ENCODE data around the gene MED31. TPM values are rescaled to one million over a fixed set of nuclear protein-coding genes. Genes with fewer than 3 reads are reported as not detected.

The MED31 gene
- polyA plus RNA-seq, 1 donor from 2014 or later, result 27.3 TPM

GRCh38 chr17:6603744-6604325, 47.6 kb downstream of the MED31 start:
- no peaks in the 10 kb centered on the region for H3K79me2 ChIP-seq (replicated peaks; ENCODE audit: insufficient read depth, low read length)
- no peaks in the 10 kb centered on the region for H4K20me1 ChIP-seq (ENCODE audit: insufficient read depth)
- H3K4me3 ChIP-seq (ENCODE audit: low read length), result no peak overlapping the region
- TF ChIP-seq EZH2 (IDR thresholded peaks at IDR 0.05; ENCODE audit: borderline replicate concordance, insufficient read depth, low read length, poor library complexity, severe bottlenecking) (no peak), EP300 (conservative IDR thresholded peaks at IDR 0.05; ENCODE audit: poor library complexity, severe bottlenecking) (no peak), POLR2AphosphoS5 (IDR thresholded peaks at IDR 0.05) (no peak), SMC3 (conservative IDR thresholded peaks at IDR 0.05; ENCODE audit: poor library complexity) (no peak), MXI1 (conservative IDR thresholded peaks at IDR 0.05; ENCODE audit: poor library complexity, severe bottlenecking) (no peak), RAD21 (conservative IDR thresholded peaks at IDR 0.05) (no peak), TAF1 (IDR thresholded peaks at IDR 0.05; ENCODE audit: low read depth) (no peak)
- TF ChIP-seq, protein P1, sequence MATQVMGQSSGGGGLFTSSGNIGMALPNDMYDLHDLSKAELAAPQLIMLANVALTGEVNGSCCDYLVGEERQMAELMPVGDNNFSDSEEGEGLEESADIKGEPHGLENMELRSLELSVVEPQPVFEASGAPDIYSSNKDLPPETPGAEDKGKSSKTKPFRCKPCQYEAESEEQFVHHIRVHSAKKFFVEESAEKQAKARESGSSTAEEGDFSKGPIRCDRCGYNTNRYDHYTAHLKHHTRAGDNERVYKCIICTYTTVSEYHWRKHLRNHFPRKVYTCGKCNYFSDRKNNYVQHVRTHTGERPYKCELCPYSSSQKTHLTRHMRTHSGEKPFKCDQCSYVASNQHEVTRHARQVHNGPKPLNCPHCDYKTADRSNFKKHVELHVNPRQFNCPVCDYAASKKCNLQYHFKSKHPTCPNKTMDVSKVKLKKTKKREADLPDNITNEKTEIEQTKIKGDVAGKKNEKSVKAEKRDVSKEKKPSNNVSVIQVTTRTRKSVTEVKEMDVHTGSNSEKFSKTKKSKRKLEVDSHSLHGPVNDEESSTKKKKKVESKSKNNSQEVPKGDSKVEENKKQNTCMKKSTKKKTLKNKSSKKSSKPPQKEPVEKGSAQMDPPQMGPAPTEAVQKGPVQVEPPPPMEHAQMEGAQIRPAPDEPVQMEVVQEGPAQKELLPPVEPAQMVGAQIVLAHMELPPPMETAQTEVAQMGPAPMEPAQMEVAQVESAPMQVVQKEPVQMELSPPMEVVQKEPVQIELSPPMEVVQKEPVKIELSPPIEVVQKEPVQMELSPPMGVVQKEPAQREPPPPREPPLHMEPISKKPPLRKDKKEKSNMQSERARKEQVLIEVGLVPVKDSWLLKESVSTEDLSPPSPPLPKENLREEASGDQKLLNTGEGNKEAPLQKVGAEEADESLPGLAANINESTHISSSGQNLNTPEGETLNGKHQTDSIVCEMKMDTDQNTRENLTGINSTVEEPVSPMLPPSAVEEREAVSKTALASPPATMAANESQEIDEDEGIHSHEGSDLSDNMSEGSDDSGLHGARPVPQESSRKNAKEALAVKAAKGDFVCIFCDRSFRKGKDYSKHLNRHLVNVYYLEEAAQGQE (IDR thresholded peaks at IDR 0.05; ENCODE audit: borderline replicate concordance), result no peak
- TF ChIP-seq, protein P2, sequence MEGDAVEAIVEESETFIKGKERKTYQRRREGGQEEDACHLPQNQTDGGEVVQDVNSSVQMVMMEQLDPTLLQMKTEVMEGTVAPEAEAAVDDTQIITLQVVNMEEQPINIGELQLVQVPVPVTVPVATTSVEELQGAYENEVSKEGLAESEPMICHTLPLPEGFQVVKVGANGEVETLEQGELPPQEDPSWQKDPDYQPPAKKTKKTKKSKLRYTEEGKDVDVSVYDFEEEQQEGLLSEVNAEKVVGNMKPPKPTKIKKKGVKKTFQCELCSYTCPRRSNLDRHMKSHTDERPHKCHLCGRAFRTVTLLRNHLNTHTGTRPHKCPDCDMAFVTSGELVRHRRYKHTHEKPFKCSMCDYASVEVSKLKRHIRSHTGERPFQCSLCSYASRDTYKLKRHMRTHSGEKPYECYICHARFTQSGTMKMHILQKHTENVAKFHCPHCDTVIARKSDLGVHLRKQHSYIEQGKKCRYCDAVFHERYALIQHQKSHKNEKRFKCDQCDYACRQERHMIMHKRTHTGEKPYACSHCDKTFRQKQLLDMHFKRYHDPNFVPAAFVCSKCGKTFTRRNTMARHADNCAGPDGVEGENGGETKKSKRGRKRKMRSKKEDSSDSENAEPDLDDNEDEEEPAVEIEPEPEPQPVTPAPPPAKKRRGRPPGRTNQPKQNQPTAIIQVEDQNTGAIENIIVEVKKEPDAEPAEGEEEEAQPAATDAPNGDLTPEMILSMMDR (IDR thresholded peaks at IDR 0.05; ENCODE audit: poor library complexity, severe bottlenecking), result no peak
- H3K27me3 ChIP-seq (ENCODE audit: insufficient read depth, low read depth, low read length), result no peaks in the 10 kb centered on the region
- no peaks in the 10 kb centered on the region for H3K9me2 ChIP-seq (ENCODE audit: insufficient read depth, low read length)
- no peak overlapping the region for H2AFZ ChIP-seq (ENCODE audit: low read depth, low read length)
- H3K9me3 ChIP-seq (ENCODE audit: low read length), result no peaks in the 10 kb centered on the region
- no peak overlapping the region for H3K4me2 ChIP-seq (ENCODE audit: low read length)
- no peak overlapping the region for H3K9ac ChIP-seq (ENCODE audit: low read length)
- no peak overlapping the region for H3K27ac ChIP-seq (ENCODE audit: low read length)
- no peaks in the 10 kb centered on the region for H3F3A ChIP-seq (ENCODE audit: insufficient read depth, low read length, poor library complexity, severe bottlenecking)
- peaks cover 11% of the 10 kb centered on the region for H3K36me3 ChIP-seq (ENCODE audit: insufficient read depth, low read length)

DNA sequence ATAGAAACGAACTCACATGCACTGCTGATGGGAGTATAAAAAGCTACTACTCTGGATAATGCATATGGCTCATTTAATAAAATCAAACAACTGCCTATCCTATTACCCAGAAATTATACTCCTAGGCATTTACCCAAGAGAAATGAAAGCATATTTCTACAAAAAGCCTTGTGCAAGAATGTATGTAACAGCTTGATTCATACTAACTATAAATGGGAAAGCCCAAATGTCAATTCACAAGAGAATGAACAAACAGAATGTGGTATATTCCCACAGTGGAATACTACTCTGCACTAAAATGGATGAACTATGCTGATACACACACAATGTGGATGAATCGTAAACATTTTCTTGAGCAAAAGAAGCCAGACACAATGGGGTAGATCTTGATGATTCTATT, 49.3 kb downstream of the MED31 start:
- H3K36me3 ChIP-seq (ENCODE audit: insufficient read depth, low read length), result peaks cover 11% of the 10 kb centered on the region
- H3K4me2 ChIP-seq (ENCODE audit: low read length), result no peak overlapping the region
- TF ChIP-seq, protein P1 (IDR thresholded peaks at IDR 0.05; ENCODE audit: borderline replicate concordance), result no peak
- TF ChIP-seq EP300 (conservative IDR thresholded peaks at IDR 0.05; ENCODE audit: poor library complexity, severe bottlenecking), result no peak
- no peak for TF ChIP-seq TAF1 (IDR thresholded peaks at IDR 0.05; ENCODE audit: low read depth)
- TF ChIP-seq RAD21 (conservative IDR thresholded peaks at IDR 0.05), result no peak
- TF ChIP-seq POLR2AphosphoS5 (IDR thresholded peaks at IDR 0.05), result no peak
- no peak for TF ChIP-seq MXI1 (conservative IDR thresholded peaks at IDR 0.05; ENCODE audit: poor library complexity, severe bottlenecking)
- TF ChIP-seq, protein P2 (IDR thresholded peaks at IDR 0.05; ENCODE audit: poor library complexity, severe bottlenecking), result no peak
- no peak for TF ChIP-seq EZH2 (IDR thresholded peaks at IDR 0.05; ENCODE audit: borderline replicate concordance, insufficient read depth, low read length, poor library complexity, severe bottlenecking)
- no peak for TF ChIP-seq SMC3 (conservative IDR thresholded peaks at IDR 0.05; ENCODE audit: poor library complexity)
- no peaks in the 10 kb centered on the region for H4K20me1 ChIP-seq (ENCODE audit: insufficient read depth)
- H3K27ac ChIP-seq (ENCODE audit: low read length), result no peak overlapping the region
- no peaks in the 10 kb centered on the region for H3K9me3 ChIP-seq (ENCODE audit: low read length)
- H3F3A ChIP-seq (ENCODE audit: insufficient read depth, low read length, poor library complexity, severe bottlenecking), result no peaks in the 10 kb centered on the region
- H3K79me2 ChIP-seq (replicated peaks; ENCODE audit: insufficient read depth, low read length), result no peaks in the 10 kb centered on the region
- H2AFZ ChIP-seq (ENCODE audit: low read depth, low read length), result no peak overlapping the region
- H3K4me3 ChIP-seq (ENCODE audit: low read length), result no peak overlapping the region
- H3K27me3 ChIP-seq (ENCODE audit: insufficient read depth, low read depth, low read length), result no peaks in the 10 kb centered on the region
- H3K9me2 ChIP-seq (ENCODE audit: insufficient read depth, low read length), result no peaks in the 10 kb centered on the region
- H3K9ac ChIP-seq (ENCODE audit: low read length), result no peak overlapping the region

All from neural cell (in vitro differentiated cells).